Glutamatergic neuron (in vitro differentiated cells): ENCODE results near the gene NUDCD3. TPM values are rescaled to one million over a fixed set of nuclear protein-coding genes. Genes with fewer than 3 reads are reported as not detected.

ENCODE experiments used
- DNase-seq: peaks from one replicate; pipeline ENCODE4 v3.0.0; 2022
- H3K27ac Mint-ChIP-seq: one replicate; pipeline ENCODE4 v1.8.0; 2020; ENCODE audit warnings: mild to moderate bottlenecking, mixed read lengths, inconsistent platforms; ENCODE audit not compliant: unreplicated experiment
- H3K27me3 Mint-ChIP-seq: one replicate; pipeline ENCODE4 v1.8.0; 2020; ENCODE audit warnings: mild to moderate bottlenecking, moderate library complexity, mixed read lengths, inconsistent platforms; ENCODE audit not compliant: unreplicated experiment
- H3K36me3 Mint-ChIP-seq: one replicate; pipeline ENCODE4 v1.8.0; 2020; ENCODE audit warnings: mild to moderate bottlenecking, mixed read lengths, inconsistent platforms; ENCODE audit not compliant: unreplicated experiment
- H3K4me1 Mint-ChIP-seq: one replicate; pipeline ENCODE4 v1.8.0; 2020; ENCODE audit warnings: mild to moderate bottlenecking, low read depth, mixed read lengths, inconsistent platforms; ENCODE audit not compliant: unreplicated experiment
- H3K4me3 Mint-ChIP-seq: one replicate; pipeline ENCODE4 v1.8.0; 2020; ENCODE audit warnings: mild to moderate bottlenecking, mixed read lengths, inconsistent platforms; ENCODE audit not compliant: unreplicated experiment
- H3K9me3 Mint-ChIP-seq: one replicate; pipeline ENCODE4 v1.8.0; 2020; ENCODE audit warnings: mild to moderate bottlenecking, moderate library complexity, mixed read lengths, inconsistent platforms; ENCODE audit not compliant: unreplicated experiment
- CTCF ChIP-seq: fragments of 200-600 bp; sonication (generic); IDR thresholded peaks from one replicate; pipeline ENCODE4 v1.5.0; 2021; ENCODE audit not compliant: partially characterized antibody, unreplicated experiment
- total RNA-seq: library from RNA; stranded (reverse); fragmentation: NEBNext Ultra II Directional; extraction: Animal tissue kit (Norgen Biotek cat#: 25700); gene quantifications from one replicate; pipeline ENCODE4 v1.2.1, GENCODE V29; 2021; ENCODE audit not compliant: unreplicated experiment

Gene NUDCD3
- total RNA-seq, 1 donor from 2014 or later: 151 TPM

- Mint-ChIP-seq H3K4me3 (no peak overlapping the region), H3K36me3 (peaks cover 14% of the 10 kb centered on the region), H3K27ac (no peak overlapping the region), H3K9me3 (peaks cover 7% of the 10 kb centered on the region), H3K4me1 (peaks cover 2% of the 10 kb centered on the region), H3K27me3 (peaks cover 12% of the 10 kb centered on the region)
- no peak for DNase-seq
- TF ChIP-seq CTCF: no peak
Observed at GRCh38 chr7:44383566-44383965, 106.9 kb downstream of the NUDCD3 start.

- Mint-ChIP-seq H3K27ac (no peak overlapping the region), H3K36me3 (peaks cover 14% of the 10 kb centered on the region), H3K4me3 (no peak overlapping the region), H3K4me1 (peaks cover 2% of the 10 kb centered on the region), H3K9me3 (peaks cover 6% of the 10 kb centered on the region), H3K27me3 (peaks cover 12% of the 10 kb centered on the region)
- no peak for DNase-seq
- no peak for TF ChIP-seq CTCF
Observed at GRCh38 chr7:44382459-44383265, 107.8 kb downstream of the NUDCD3 start.

- H3K9me3 Mint-ChIP-seq: peaks cover 4% of the 10 kb centered on the region
- H3K36me3 Mint-ChIP-seq: peaks cover 14% of the 10 kb centered on the region
- no peak for DNase-seq
- peaks cover 2% of the 10 kb centered on the region for H3K4me1 Mint-ChIP-seq
- no peak for TF ChIP-seq CTCF
- peaks cover 9% of the 10 kb centered on the region for H3K27me3 Mint-ChIP-seq
- H3K27ac Mint-ChIP-seq: no peak overlapping the region
- no peak overlapping the region for H3K4me3 Mint-ChIP-seq
Observed at GRCh38 chr7:44381494-44382220, 108.8 kb downstream of the NUDCD3 start.

- Mint-ChIP-seq H3K4me3 (no peak overlapping the region), H3K36me3 (peaks cover 11% of the 10 kb centered on the region)
Observed at GRCh38 chr7:44380831-44381493, 109.5 kb downstream of the NUDCD3 start.

More at GRCh38 chr7:44380831-44381493, 109.5 kb downstream of the NUDCD3 start:
- peaks cover 9% of the 10 kb centered on the region for H3K27me3 Mint-ChIP-seq
- no peak for DNase-seq
- H3K27ac Mint-ChIP-seq: no peak overlapping the region
- H3K9me3 Mint-ChIP-seq: peaks cover 4% of the 10 kb centered on the region
- no peak for TF ChIP-seq CTCF
- peaks cover 2% of the 10 kb centered on the region for H3K4me1 Mint-ChIP-seq
